Measurements from ENCODE around the gene HMCN2.

HMCN2 gene

GRCh38 chr9:130309689-130310455, 44.3 kb downstream of the HMCN2 start:
- no peaks in the 10 kb centered on the region for H3K36me3 ChIP-seq (replicated peaks; ENCODE audit: insufficient read depth, low read length)
- no peaks in the 10 kb centered on the region for H3K9me2 ChIP-seq (replicated peaks; ENCODE audit: insufficient read depth, low read length)
- H3K4me1 ChIP-seq (ENCODE audit: low read length), result no peaks in the 10 kb centered on the region
- TF ChIP-seq CTCF (IDR thresholded peaks at IDR 0.05; ENCODE audit: low read length), result no peak
- TF ChIP-seq EZH2phosphoT487 (IDR thresholded peaks at IDR 0.05; ENCODE audit: low read length), result no peak
- no peak for TF ChIP-seq EZH2 (optimal IDR thresholded peaks at IDR 0.05; ENCODE audit: low read depth, low read length)
- H3F3A ChIP-seq (ENCODE audit: insufficient read depth, low read length), result no peaks in the 10 kb centered on the region
- H3K4me3 ChIP-seq (ENCODE audit: low read length), result no peak overlapping the region
- no peak overlapping the region for H3K4me2 ChIP-seq (ENCODE audit: low read depth, low read length)
- H3K27ac ChIP-seq (ENCODE audit: low read length), result no peak overlapping the region
- H3K27me3 ChIP-seq (replicated peaks; ENCODE audit: insufficient read depth, low read length), result peaks cover 91% of the 10 kb centered on the region
- H4K20me1 ChIP-seq (ENCODE audit: insufficient read depth, low read length), result no peaks in the 10 kb centered on the region
- H3K9me3 ChIP-seq (replicated peaks; ENCODE audit: insufficient read depth, low read length), result no peaks in the 10 kb centered on the region
- DNase-seq, result no peak
- H3K9ac ChIP-seq (ENCODE audit: low read length), result no peak overlapping the region
- H3K79me2 ChIP-seq (ENCODE audit: low read length), result no peaks in the 10 kb centered on the region
- no peak overlapping the region for H2AFZ ChIP-seq (ENCODE audit: low read length)

GRCh38 chr9:130310456-130310855, 44.9 kb downstream of the HMCN2 start:
- no peak overlapping the region for H3K27ac ChIP-seq (ENCODE audit: low read length)
- H2AFZ ChIP-seq (ENCODE audit: low read length), result no peak overlapping the region
- no peak for DNase-seq
- no peak overlapping the region for H3K4me3 ChIP-seq (ENCODE audit: low read length)
- H3F3A ChIP-seq (ENCODE audit: insufficient read depth, low read length), result no peaks in the 10 kb centered on the region
- H3K9me2 ChIP-seq (replicated peaks; ENCODE audit: insufficient read depth, low read length), result no peaks in the 10 kb centered on the region
- H3K36me3 ChIP-seq (replicated peaks; ENCODE audit: insufficient read depth, low read length), result no peaks in the 10 kb centered on the region
- H3K4me2 ChIP-seq (ENCODE audit: low read depth, low read length), result no peak overlapping the region
- no peak for TF ChIP-seq EZH2 (optimal IDR thresholded peaks at IDR 0.05; ENCODE audit: low read depth, low read length)
- TF ChIP-seq CTCF (IDR thresholded peaks at IDR 0.05; ENCODE audit: low read length), result no peak
- TF ChIP-seq EZH2phosphoT487 (IDR thresholded peaks at IDR 0.05; ENCODE audit: low read length), result no peak
- H3K9ac ChIP-seq (ENCODE audit: low read length), result no peak overlapping the region
- no peaks in the 10 kb centered on the region for H3K4me1 ChIP-seq (ENCODE audit: low read length)
- no peaks in the 10 kb centered on the region for H3K79me2 ChIP-seq (ENCODE audit: low read length)
- H3K9me3 ChIP-seq (replicated peaks; ENCODE audit: insufficient read depth, low read length), result no peaks in the 10 kb centered on the region
- peaks cover 85% of the 10 kb centered on the region for H3K27me3 ChIP-seq (replicated peaks; ENCODE audit: insufficient read depth, low read length)
- no peaks in the 10 kb centered on the region for H4K20me1 ChIP-seq (ENCODE audit: insufficient read depth, low read length)

GRCh38 chr9:130311003-130311402, 45.4 kb downstream of the HMCN2 start:
- no peak overlapping the region for H3K27ac ChIP-seq (ENCODE audit: low read length)
- H3K9ac ChIP-seq (ENCODE audit: low read length), result no peak overlapping the region
- no peaks in the 10 kb centered on the region for H3K9me2 ChIP-seq (replicated peaks; ENCODE audit: insufficient read depth, low read length)
- H4K20me1 ChIP-seq (ENCODE audit: insufficient read depth, low read length), result no peaks in the 10 kb centered on the region
- DNase-seq, result no peak
- no peak overlapping the region for H3K4me3 ChIP-seq (ENCODE audit: low read length)
- TF ChIP-seq EZH2 (optimal IDR thresholded peaks at IDR 0.05; ENCODE audit: low read depth, low read length) (no peak), CTCF (IDR thresholded peaks at IDR 0.05; ENCODE audit: low read length) (no peak), EZH2phosphoT487 (IDR thresholded peaks at IDR 0.05; ENCODE audit: low read length) (no peak)
- no peaks in the 10 kb centered on the region for H3F3A ChIP-seq (ENCODE audit: insufficient read depth, low read length)
- H3K79me2 ChIP-seq (ENCODE audit: low read length), result no peaks in the 10 kb centered on the region
- no peaks in the 10 kb centered on the region for H3K36me3 ChIP-seq (replicated peaks; ENCODE audit: insufficient read depth, low read length)
- H2AFZ ChIP-seq (ENCODE audit: low read length), result no peak overlapping the region
- H3K27me3 ChIP-seq (replicated peaks; ENCODE audit: insufficient read depth, low read length), result peaks cover 85% of the 10 kb centered on the region
- no peaks in the 10 kb centered on the region for H3K4me1 ChIP-seq (ENCODE audit: low read length)
- H3K9me3 ChIP-seq (replicated peaks; ENCODE audit: insufficient read depth, low read length), result no peaks in the 10 kb centered on the region
- H3K4me2 ChIP-seq (ENCODE audit: low read depth, low read length), result no peak overlapping the region
